Heart left ventricle (tissue), 16 donors: ENCODE measurements around the gene CHMP1A. TPM values are rescaled to one million over a fixed set of nuclear protein-coding genes. Genes with fewer than 3 reads are reported as not detected.

ENCODE experiments used
- ATAC-seq, 4 donors: fragments of 200-7000 bp; cut with Tn5 transposase; one replicate each; pipeline ENCODE4 v1.9.1; 2020 to 2022; ENCODE audit warnings: moderate library complexity in 4 of 4, mild to moderate bottlenecking in 3 of 4, moderate number of reproducible peaks in 1 of 4
- DNase-seq, 5 donors: peaks; one replicate each; pipeline ENCODE4 v3.0.0-alpha.2; 2020
- H3K27ac ChIP-seq, 12 donors: fragments of 200-600 bp; sonication (generic) in 4 of 12; one replicate each; pipeline versions ENCODE4 v1.5.0 to v1.8.0; 2016 to 2022; ENCODE audit warnings: mild to moderate bottlenecking in 2 of 12
- H3K27me3 ChIP-seq, 9 donors: fragments of 200-600 bp; sonication (generic) in 2 of 9; one replicate each; pipeline versions ENCODE4 v1.5.1 to v1.8.0; 2016 to 2022; ENCODE audit warnings: mild to moderate bottlenecking in 3 of 9
- H3K36me3 ChIP-seq, 9 donors: fragments of 200-600 bp; sonication (generic) in 2 of 9; one replicate each; pipeline versions ENCODE4 v1.5.0 to v1.8.0; 2018 to 2022; ENCODE audit warnings: mild to moderate bottlenecking in 2 of 9
- H3K4me1 ChIP-seq, 12 donors: fragments of 200-600 bp; sonication (generic) in 4 of 12; one replicate each; pipeline versions ENCODE4 v1.5.0 to v1.8.0; 2016 to 2022; ENCODE audit warnings: mild to moderate bottlenecking in 3 of 12
- H3K4me3 ChIP-seq, 12 donors: fragments of 200-600 bp; sonication (generic) in 4 of 12; one replicate each; pipeline versions ENCODE4 v1.5.0 to v1.8.0; 2017 to 2022; ENCODE audit warnings: mild to moderate bottlenecking in 9 of 12, moderate library complexity in 4 of 12
- H3K9me3 ChIP-seq, 12 donors: fragments of 200-600 bp; sonication (generic) in 4 of 12; one replicate each; pipeline versions ENCODE4 v1.5.0 to v1.8.0; 2016 to 2022; ENCODE audit warnings: mild to moderate bottlenecking in 1 of 12
- POLR2A ChIP-seq, 2 donors: fragments of 450-650 bp; IDR thresholded peaks; one replicate each; pipeline ENCODE4 v1.6.1; 2017; ENCODE audit warnings: antibody characterized with exemption in 2 of 2, mild to moderate bottlenecking in 2 of 2, moderate library complexity in 2 of 2
- whole genome bisulfite sequencing, 4 donors: extraction: QIAGEN DNeasy Blood & Tissue Kit in 2 of 4; methylation state at CpG; one replicate each; pipeline versions ENCODE4 v1.1.5 to v1.1.7; 2013 to 2018; 5-methylcytosine and 5-hydroxymethylcytosine counted together
- intact Hi-C, 10 donors: fragments of 100-400 bp; cut with DNase I; formaldehyde crosslinking; loops; one replicate each; pipeline versions ENCODE4 v1.11.1 to v1.14.2; 2022
- polyA plus RNA-seq, 2 donors: library from polyadenylated mRNA; stranded (reverse); fragments of 200-250 nt; gene quantifications; one replicate each; pipeline ENCODE4 v1.2.3, GENCODE V29; 2013
- total RNA-seq, 9 donors: library from RNA; depleted of rRNA in 2 of 9; stranded (reverse); fragments of >200 nt in 2 of 9; fragmentation: NEBNext Ultra II Directional in 3 of 9; extraction: Animal tissue kit (Norgen Biotek cat#: 25700) in 3 of 9; gene quantifications; one replicate each; pipeline versions ENCODE4 v1.1.0 to v1.2.4, GENCODE V29; 2016 to 2023
- TF ChIP-seq, protein P1 (sequence below), 12 donors: fragments of 200-600 bp; sonication (generic) in 4 of 12; IDR thresholded peaks; one replicate each; pipeline versions ENCODE4 v1.5.0 to v1.8.0; 2018 to 2022; ENCODE audit warnings: antibody characterized with exemption in 12 of 12, mild to moderate bottlenecking in 5 of 12
- donor health status: ischemic (EF 13 %, LVEDD 7.1; RV severe dilation, severe dysfunction).
- donor health status: healthy with polysubstance abuse.
- donor health status: DM: no; HTN: yes; CAD: no.
- donor health status: DM: no; HTN: no; CAD: no.
- donor health status: ischemic (EF 25% LVEDD 6.9; RV normal size, moderate dysfunction).
- donor health status: ischemic (EF 25% LVEDD 5.7; RV mildly dilated, moderate dysfunction).
- donor health status: healthy.
- donor health status: DM: yes; HTN: yes; CAD: no.
- donor health status: ischemic (EF 35%, LVEDD 5.7; RV mildly dilated, moderate dysfunction).
- donor health status: nonischemic (EF 11% LVEDD 7.7; RV severe dilation, severe dysfunction).
- donor health status: DM: yes; HTN: yes; CAD: no.
- donor health status: PGD.
- donor health status: ischemic (EF 29% LVEDD 5.4; RV normal size, mild dysfunction).
- donor health status: nonischemic (EF 23%, LVEDD 6.1; RV moderate dilation, normal function).

The CHMP1A gene
- total and polyA plus RNA-seq, 11 donors, result 29.3 to 86.3 (median 44.6) TPM

DNA sequence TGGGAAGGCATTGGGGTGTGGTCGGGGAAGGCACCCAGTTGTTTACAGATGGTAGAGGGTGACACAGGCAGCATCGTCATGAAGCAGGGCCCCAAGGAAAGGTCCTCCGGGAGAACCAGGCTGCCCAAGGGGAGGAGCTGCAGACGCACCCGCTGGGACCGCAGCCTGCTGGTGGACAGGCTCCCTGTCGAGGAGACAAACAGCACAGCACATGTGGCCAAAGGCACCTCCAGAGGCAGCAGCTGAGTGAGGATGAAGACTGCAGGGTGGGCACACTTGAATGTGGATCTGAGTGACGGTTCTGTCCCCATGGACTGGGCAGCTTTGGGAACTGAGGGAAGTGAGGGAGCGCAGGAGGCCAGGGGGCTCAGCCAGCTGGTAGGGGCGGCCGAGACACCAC, 12.4 kb downstream of the CHMP1A start:
- intact Hi-C loops, result loop anchor here in 3 of 10 donors (10.0 kb wide), 3 partner anchors 70 to 400 kb away; partner anchors contain the start of gene CPNE7 (in 1 of the 3)
- no peak for DNase-seq
- Histone ChIP-seq H3K36me3 (peaks cover 0 to 54% (median 31%) of the 10 kb centered on the region in 9 donors), H3K4me3 (no peak overlapping the region), H3K27me3 (no peaks in the 10 kb centered on the region), H3K9me3 (no peaks in the 10 kb centered on the region), H3K27ac (no peak overlapping the region), H3K4me1 (peaks cover 0 to 17% (median 7%) of the 10 kb centered on the region in 12 donors)
- no peak for ATAC-seq
- 79 to 87% (median 81%) methylated on average over 11 of the region's 11 CpGs for WGBS, 4 donors
- TF ChIP-seq, protein P1, sequence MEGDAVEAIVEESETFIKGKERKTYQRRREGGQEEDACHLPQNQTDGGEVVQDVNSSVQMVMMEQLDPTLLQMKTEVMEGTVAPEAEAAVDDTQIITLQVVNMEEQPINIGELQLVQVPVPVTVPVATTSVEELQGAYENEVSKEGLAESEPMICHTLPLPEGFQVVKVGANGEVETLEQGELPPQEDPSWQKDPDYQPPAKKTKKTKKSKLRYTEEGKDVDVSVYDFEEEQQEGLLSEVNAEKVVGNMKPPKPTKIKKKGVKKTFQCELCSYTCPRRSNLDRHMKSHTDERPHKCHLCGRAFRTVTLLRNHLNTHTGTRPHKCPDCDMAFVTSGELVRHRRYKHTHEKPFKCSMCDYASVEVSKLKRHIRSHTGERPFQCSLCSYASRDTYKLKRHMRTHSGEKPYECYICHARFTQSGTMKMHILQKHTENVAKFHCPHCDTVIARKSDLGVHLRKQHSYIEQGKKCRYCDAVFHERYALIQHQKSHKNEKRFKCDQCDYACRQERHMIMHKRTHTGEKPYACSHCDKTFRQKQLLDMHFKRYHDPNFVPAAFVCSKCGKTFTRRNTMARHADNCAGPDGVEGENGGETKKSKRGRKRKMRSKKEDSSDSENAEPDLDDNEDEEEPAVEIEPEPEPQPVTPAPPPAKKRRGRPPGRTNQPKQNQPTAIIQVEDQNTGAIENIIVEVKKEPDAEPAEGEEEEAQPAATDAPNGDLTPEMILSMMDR (IDR thresholded peaks at IDR 0.05), result no peak
- no peak for TF ChIP-seq POLR2A (IDR thresholded peaks at IDR 0.05)

GRCh38 chr16:89643769-89644300, 13.7 kb downstream of the CHMP1A start:
- ATAC-seq (no peak), DNase-seq (no peak)
- TF ChIP-seq, protein P1 (IDR thresholded peaks at IDR 0.05), result no peak
- no peak for TF ChIP-seq POLR2A (IDR thresholded peaks at IDR 0.05)
- Histone ChIP-seq H3K4me3 (no peak overlapping the region), H3K27ac (no peak overlapping the region), H3K4me1 (peaks cover 0 to 17% (median 7%) of the 10 kb centered on the region in 12 donors), H3K9me3 (no peaks in the 10 kb centered on the region), H3K27me3 (no peaks in the 10 kb centered on the region), H3K36me3 (peaks cover 0 to 41% (median 30%) of the 10 kb centered on the region in 9 donors)
- 76 to 87% (median 80%) methylated on average over 12 to 14 of the region's 14 CpGs for WGBS, 4 donors
- intact Hi-C loops, result loop anchor here in 6 of 10 donors (5.0 to 10.0 kb wide), 7 partner anchors 69 to 402 kb away; partner anchors contain the start of gene CPNE7 (in 1 of the 6)

- DNase-seq, result no peak
- Histone ChIP-seq H3K4me3 (no peak overlapping the region), H3K9me3 (no peaks in the 10 kb centered on the region), H3K36me3 (peaks cover 0 to 36% (median 26%) of the 10 kb centered on the region in 9 donors), H3K27ac (no peak overlapping the region), H3K27me3 (no peaks in the 10 kb centered on the region), H3K4me1 (peaks cover 0 to 17% (median 7%) of the 10 kb centered on the region in 12 donors)
- ATAC-seq, result no peak
- intact Hi-C loops, result loop anchor here in 6 of 10 donors (5.0 to 10.0 kb wide), 7 partner anchors 68 to 400 kb away; partner anchors contain the start of gene CPNE7 (in 1 of the 6)
- TF ChIP-seq POLR2A (IDR thresholded peaks at IDR 0.05), result no peak
- TF ChIP-seq, protein P1 (IDR thresholded peaks at IDR 0.05), result no peak
- 77 to 87% (median 81%) methylated on average over 13 of the region's 13 CpGs for WGBS, 4 donors
Measured at GRCh38 chr16:89642574-89642973, 14.9 kb downstream of the CHMP1A start.

DNA sequence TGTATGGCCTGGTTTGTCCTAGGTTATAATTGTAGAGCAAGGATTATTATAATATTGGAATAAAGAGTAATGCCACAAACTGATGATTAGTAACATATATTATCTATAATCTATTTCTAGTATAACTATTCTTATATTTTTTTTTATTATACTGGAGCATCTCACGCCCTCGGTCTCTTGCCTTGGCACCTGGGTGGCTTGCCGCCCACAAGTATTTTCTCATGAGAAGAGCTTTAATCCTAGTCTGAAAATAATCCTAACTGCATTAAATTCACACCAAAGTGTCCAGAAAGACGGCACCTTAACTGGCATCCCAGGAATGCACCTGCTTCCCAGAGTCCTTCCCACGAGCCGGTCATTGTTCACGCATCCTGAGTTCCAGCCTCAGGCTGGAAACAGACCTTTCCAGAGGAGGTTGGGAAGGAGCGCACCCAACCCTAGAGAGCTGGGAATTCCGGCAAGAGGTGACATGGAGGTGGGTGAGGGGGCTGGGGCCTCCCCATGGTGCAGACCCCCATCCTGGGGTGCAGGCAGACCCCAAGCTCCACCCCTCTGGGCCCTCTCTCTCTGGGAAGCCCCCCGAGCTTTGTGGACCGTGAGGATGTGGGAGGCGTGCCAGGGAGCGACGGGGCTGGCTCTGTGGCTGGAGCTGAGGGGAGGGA, 15.9 kb downstream of the CHMP1A start:
- H3K4me1 ChIP-seq, result peaks cover 0 to 17% (median 7%) of the 10 kb centered on the region in 12 donors
- no peaks in the 10 kb centered on the region for H3K27me3 ChIP-seq
- H3K4me3 ChIP-seq, result peak overlapping the region in 7 of 12 donors; percentile 40 to 62 (median 48)
- DNase-seq (peak in 1 of 5 donors; percentile 62), ATAC-seq (no peak)
- TF ChIP-seq, protein P1 (IDR thresholded peaks at IDR 0.05), result peak in 1 of 12 donors; percentile 2
- no peak for TF ChIP-seq POLR2A (IDR thresholded peaks at IDR 0.05)
- H3K27ac ChIP-seq, result no peak overlapping the region
- intact Hi-C loops, result loop anchor here in 7 of 10 donors (2.0 to 10.0 kb wide), 8 partner anchors 67 to 399 kb away; partner anchors contain the start of gene CPNE7 (in 3 of the 7)
- H3K9me3 ChIP-seq, result no peaks in the 10 kb centered on the region
- H3K36me3 ChIP-seq, result peaks cover 0 to 28% (median 18%) of the 10 kb centered on the region in 9 donors
- WGBS, 4 donors, result 37 to 46% (median 41%) methylated on average over 13 to 14 of the region's 14 CpGs
